ENCODE measurements around the gene SPPL2B.

Gene SPPL2B

GRCh38 chr19:2351591-2351990 lies 23.1 kb downstream of the SPPL2B start:
- TF ChIP-seq SIN3A (IDR thresholded peaks at IDR 0.05; ENCODE audit: borderline replicate concordance, insufficient read depth, low read length): no peak
- TF ChIP-seq POLR2AphosphoS5 (IDR thresholded peaks at IDR 0.05; ENCODE audit: low read depth, low read length): no peak
- TF ChIP-seq, protein P1, sequence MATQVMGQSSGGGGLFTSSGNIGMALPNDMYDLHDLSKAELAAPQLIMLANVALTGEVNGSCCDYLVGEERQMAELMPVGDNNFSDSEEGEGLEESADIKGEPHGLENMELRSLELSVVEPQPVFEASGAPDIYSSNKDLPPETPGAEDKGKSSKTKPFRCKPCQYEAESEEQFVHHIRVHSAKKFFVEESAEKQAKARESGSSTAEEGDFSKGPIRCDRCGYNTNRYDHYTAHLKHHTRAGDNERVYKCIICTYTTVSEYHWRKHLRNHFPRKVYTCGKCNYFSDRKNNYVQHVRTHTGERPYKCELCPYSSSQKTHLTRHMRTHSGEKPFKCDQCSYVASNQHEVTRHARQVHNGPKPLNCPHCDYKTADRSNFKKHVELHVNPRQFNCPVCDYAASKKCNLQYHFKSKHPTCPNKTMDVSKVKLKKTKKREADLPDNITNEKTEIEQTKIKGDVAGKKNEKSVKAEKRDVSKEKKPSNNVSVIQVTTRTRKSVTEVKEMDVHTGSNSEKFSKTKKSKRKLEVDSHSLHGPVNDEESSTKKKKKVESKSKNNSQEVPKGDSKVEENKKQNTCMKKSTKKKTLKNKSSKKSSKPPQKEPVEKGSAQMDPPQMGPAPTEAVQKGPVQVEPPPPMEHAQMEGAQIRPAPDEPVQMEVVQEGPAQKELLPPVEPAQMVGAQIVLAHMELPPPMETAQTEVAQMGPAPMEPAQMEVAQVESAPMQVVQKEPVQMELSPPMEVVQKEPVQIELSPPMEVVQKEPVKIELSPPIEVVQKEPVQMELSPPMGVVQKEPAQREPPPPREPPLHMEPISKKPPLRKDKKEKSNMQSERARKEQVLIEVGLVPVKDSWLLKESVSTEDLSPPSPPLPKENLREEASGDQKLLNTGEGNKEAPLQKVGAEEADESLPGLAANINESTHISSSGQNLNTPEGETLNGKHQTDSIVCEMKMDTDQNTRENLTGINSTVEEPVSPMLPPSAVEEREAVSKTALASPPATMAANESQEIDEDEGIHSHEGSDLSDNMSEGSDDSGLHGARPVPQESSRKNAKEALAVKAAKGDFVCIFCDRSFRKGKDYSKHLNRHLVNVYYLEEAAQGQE (IDR thresholded peaks at IDR 0.05; ENCODE audit: insufficient read depth in 1 of 2, low read depth in 2 of 2, low read length in 2 of 2): no peak
- no peak for TF ChIP-seq FOXP2 (optimal IDR thresholded peaks at IDR 0.05; ENCODE audit: borderline replicate concordance, extremely low read depth, extremely low read length, insufficient read depth)
- no peak for TF ChIP-seq TAF1 (IDR thresholded peaks at IDR 0.05; ENCODE audit: borderline replicate concordance, insufficient read depth, low read length)

- TF ChIP-seq TAF1 (IDR thresholded peaks at IDR 0.05; ENCODE audit: borderline replicate concordance, insufficient read depth, low read length): no peak
- no peak for TF ChIP-seq SIN3A (IDR thresholded peaks at IDR 0.05; ENCODE audit: borderline replicate concordance, insufficient read depth, low read length)
- TF ChIP-seq, protein P1 (IDR thresholded peaks at IDR 0.05; ENCODE audit: insufficient read depth in 1 of 2, low read depth in 2 of 2, low read length in 2 of 2): no peak
- TF ChIP-seq FOXP2 (optimal IDR thresholded peaks at IDR 0.05; ENCODE audit: borderline replicate concordance, extremely low read depth, extremely low read length, insufficient read depth): no peak
- TF ChIP-seq POLR2AphosphoS5 (IDR thresholded peaks at IDR 0.05; ENCODE audit: low read depth, low read length): no peak
These were observed 23.6 kb downstream of the SPPL2B start for GRCh38 chr19:2352121-2352520.

- TF ChIP-seq, protein P1 (IDR thresholded peaks at IDR 0.05; ENCODE audit: insufficient read depth in 1 of 2, low read depth in 2 of 2, low read length in 2 of 2): no peak
- no peak for TF ChIP-seq POLR2AphosphoS5 (IDR thresholded peaks at IDR 0.05; ENCODE audit: low read depth, low read length)
- TF ChIP-seq TAF1 (IDR thresholded peaks at IDR 0.05; ENCODE audit: borderline replicate concordance, insufficient read depth, low read length): no peak
- no peak for TF ChIP-seq SIN3A (IDR thresholded peaks at IDR 0.05; ENCODE audit: borderline replicate concordance, insufficient read depth, low read length)
- TF ChIP-seq FOXP2 (optimal IDR thresholded peaks at IDR 0.05; ENCODE audit: borderline replicate concordance, extremely low read depth, extremely low read length, insufficient read depth): no peak
These were observed 24.8 kb downstream of the SPPL2B start for GRCh38 chr19:2353159-2353886.

GRCh38 chr19:2353887-2354592 lies 25.6 kb downstream of the SPPL2B start:
- TF ChIP-seq, protein P1 (IDR thresholded peaks at IDR 0.05; ENCODE audit: insufficient read depth in 1 of 2, low read depth in 2 of 2, low read length in 2 of 2): no peak
- no peak for TF ChIP-seq TAF1 (IDR thresholded peaks at IDR 0.05; ENCODE audit: borderline replicate concordance, insufficient read depth, low read length)
- no peak for TF ChIP-seq POLR2AphosphoS5 (IDR thresholded peaks at IDR 0.05; ENCODE audit: low read depth, low read length)
- no peak for TF ChIP-seq SIN3A (IDR thresholded peaks at IDR 0.05; ENCODE audit: borderline replicate concordance, insufficient read depth, low read length)
- TF ChIP-seq FOXP2 (optimal IDR thresholded peaks at IDR 0.05; ENCODE audit: borderline replicate concordance, extremely low read depth, extremely low read length, insufficient read depth): no peak

All from PFSK-1 (cell line).